HCT116 (cell line): ENCODE results near the gene GSTM1.

Experiments
- ATF3 ChIP-seq: IDR thresholded peaks from 2 replicates; pipeline ENCODE4 v1.6.1; 2012
- CEBPB ChIP-seq: IDR thresholded peaks from 2 replicates; pipeline ENCODE4 v1.6.1; 2012; ENCODE audit warnings: low read depth
- CTCF ChIP-seq, 3 experiments: fragments of 200-600 bp in 1 of 3; sonication (generic) in 1 of 3; IDR thresholded peaks in 2 of 3; conservative IDR thresholded peaks in 1 of 3; 2 replicates each; pipeline ENCODE4 v1.5.1; 2012 to 2017; ENCODE audit warnings: low read depth in 2 of 3, low read length in 2 of 3, antibody characterized with exemption in 1 of 3, borderline replicate concordance in 1 of 3, control low read depth in 1 of 3, mild to moderate bottlenecking in 1 of 3, mixed read lengths in 1 of 3, mixed run types in 1 of 3, moderate library complexity in 1 of 3; ENCODE audit not compliant: insufficient read depth in 1 of 3
- EZH2 ChIP-seq: fragments of 200-600 bp; sonication (generic); IDR thresholded peaks from 2 replicates; pipeline ENCODE4 v1.6.1; 2017; ENCODE audit warnings: antibody characterized with exemption, mixed run types
- MAX ChIP-seq: IDR thresholded peaks from 2 replicates; pipeline ENCODE4 v1.6.1; 2012
- POLR2A ChIP-seq: IDR thresholded peaks from 2 replicates; pipeline ENCODE4 v1.7.0; 2011; ENCODE audit warnings: borderline replicate concordance; ENCODE audit not compliant: insufficient read depth, insufficient read length; ENCODE audit errors: extremely low read depth
- POLR2AphosphoS5 ChIP-seq: IDR thresholded peaks from 2 replicates; pipeline ENCODE4 v1.6.1; 2011; ENCODE audit warnings: mild to moderate bottlenecking, low read depth, low read length, moderate library complexity
- RAD21 ChIP-seq: IDR thresholded peaks from 2 replicates; pipeline ENCODE4 v1.6.1; 2012; ENCODE audit warnings: low read depth, mild to moderate bottlenecking
- REST ChIP-seq: IDR thresholded peaks from 2 replicates; pipeline ENCODE4 v1.6.1; 2012; ENCODE audit warnings: low read depth
- SIN3A ChIP-seq: IDR thresholded peaks from 2 replicates; pipeline ENCODE4 v1.6.1; 2012; ENCODE audit warnings: low read depth
- ZFX ChIP-seq: fragments of 450-650 bp; IDR thresholded peaks from 2 replicates; pipeline ENCODE4 v1.6.1; 2017

GRCh38 chr1:109661391-109661790 lies 26.2 kb upstream of the GSTM1 start:
- TF ChIP-seq MAX (no peak), POLR2AphosphoS5 (no peak), CTCF (IDR thresholded peaks at IDR 0.05 in 2 of 3, conservative IDR thresholded peaks at IDR 0.05 in 1 of 3; ENCODE audit: borderline replicate concordance in 1 of 3, insufficient read depth in 1 of 3, low read depth in 2 of 3, low read length in 2 of 3) (no peak), SIN3A (no peak), RAD21 (no peak), ATF3 (no peak), POLR2A (no peak), CEBPB (no peak), ZFX (no peak), EZH2 (no peak), REST (no peak)
